ENCODE data around the gene SLC30A1. TPM values are rescaled to one million over a fixed set of nuclear protein-coding genes. Genes with fewer than 3 reads are reported as not detected.
"Not testable (repeated sequence)": the region's sequence is repeated elsewhere in the genome, so short reads cannot be mapped to it uniquely, and the experiment has no call there.

Gene SLC30A1
- polyA plus RNA-seq, 1 donor from 2014 or later = 6.5 TPM

GRCh38 chr1:211541278-211541677 lies 37.7 kb downstream of the SLC30A1 start:
- H3K9me2 ChIP-seq (ENCODE audit: insufficient read depth, low read length) = no peaks in the 10 kb centered on the region
- H3K36me3 ChIP-seq (ENCODE audit: insufficient read depth, low read length) = no peaks in the 10 kb centered on the region
- H4K20me1 ChIP-seq (ENCODE audit: insufficient read depth) = no peaks in the 10 kb centered on the region
- no peak overlapping the region for H2AFZ ChIP-seq (ENCODE audit: low read depth, low read length)
- no peaks in the 10 kb centered on the region for H3K79me2 ChIP-seq (replicated peaks; ENCODE audit: insufficient read depth, low read length)
- no peak overlapping the region for H3K27ac ChIP-seq (ENCODE audit: low read length)
- no peaks in the 10 kb centered on the region for H3F3A ChIP-seq (ENCODE audit: insufficient read depth, low read length, poor library complexity, severe bottlenecking)
- H3K4me2 ChIP-seq (ENCODE audit: low read length) = no peak overlapping the region
- no peak overlapping the region for H3K4me3 ChIP-seq (ENCODE audit: low read length)
- TF ChIP-seq TAF1 (IDR thresholded peaks at IDR 0.05; ENCODE audit: low read depth) = no peak
- no peak for TF ChIP-seq EZH2 (IDR thresholded peaks at IDR 0.05; ENCODE audit: borderline replicate concordance, insufficient read depth, low read length, poor library complexity, severe bottlenecking)
- TF ChIP-seq REST (IDR thresholded peaks at IDR 0.05; ENCODE audit: borderline replicate concordance) = no peak
- TF ChIP-seq, protein P1, sequence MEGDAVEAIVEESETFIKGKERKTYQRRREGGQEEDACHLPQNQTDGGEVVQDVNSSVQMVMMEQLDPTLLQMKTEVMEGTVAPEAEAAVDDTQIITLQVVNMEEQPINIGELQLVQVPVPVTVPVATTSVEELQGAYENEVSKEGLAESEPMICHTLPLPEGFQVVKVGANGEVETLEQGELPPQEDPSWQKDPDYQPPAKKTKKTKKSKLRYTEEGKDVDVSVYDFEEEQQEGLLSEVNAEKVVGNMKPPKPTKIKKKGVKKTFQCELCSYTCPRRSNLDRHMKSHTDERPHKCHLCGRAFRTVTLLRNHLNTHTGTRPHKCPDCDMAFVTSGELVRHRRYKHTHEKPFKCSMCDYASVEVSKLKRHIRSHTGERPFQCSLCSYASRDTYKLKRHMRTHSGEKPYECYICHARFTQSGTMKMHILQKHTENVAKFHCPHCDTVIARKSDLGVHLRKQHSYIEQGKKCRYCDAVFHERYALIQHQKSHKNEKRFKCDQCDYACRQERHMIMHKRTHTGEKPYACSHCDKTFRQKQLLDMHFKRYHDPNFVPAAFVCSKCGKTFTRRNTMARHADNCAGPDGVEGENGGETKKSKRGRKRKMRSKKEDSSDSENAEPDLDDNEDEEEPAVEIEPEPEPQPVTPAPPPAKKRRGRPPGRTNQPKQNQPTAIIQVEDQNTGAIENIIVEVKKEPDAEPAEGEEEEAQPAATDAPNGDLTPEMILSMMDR (IDR thresholded peaks at IDR 0.05; ENCODE audit: poor library complexity, severe bottlenecking) = no peak
- no peak for TF ChIP-seq POLR2AphosphoS5 (IDR thresholded peaks at IDR 0.05)
- no peak for TF ChIP-seq RAD21 (conservative IDR thresholded peaks at IDR 0.05)
- TF ChIP-seq SMC3 (conservative IDR thresholded peaks at IDR 0.05; ENCODE audit: poor library complexity) = no peak
- no peak for TF ChIP-seq MXI1 (conservative IDR thresholded peaks at IDR 0.05; ENCODE audit: poor library complexity, severe bottlenecking)
- no peak for TF ChIP-seq EP300 (conservative IDR thresholded peaks at IDR 0.05; ENCODE audit: poor library complexity, severe bottlenecking)
- no peaks in the 10 kb centered on the region for H3K9me3 ChIP-seq (ENCODE audit: low read length)
- no peaks in the 10 kb centered on the region for H3K27me3 ChIP-seq (ENCODE audit: insufficient read depth, low read depth, low read length)
- no peak overlapping the region for H3K9ac ChIP-seq (ENCODE audit: low read length)

GRCh38 chr1:211540824-211541223 lies 38.1 kb downstream of the SLC30A1 start:
- not testable (repeated sequence) for H3K79me2 ChIP-seq (replicated peaks; ENCODE audit: insufficient read depth, low read length); H3K27me3 ChIP-seq (ENCODE audit: insufficient read depth, low read depth, low read length); H3K9me3 ChIP-seq (ENCODE audit: low read length); H3F3A ChIP-seq (ENCODE audit: insufficient read depth, low read length, poor library complexity, severe bottlenecking); H3K4me3 ChIP-seq (ENCODE audit: low read length); H4K20me1 ChIP-seq (ENCODE audit: insufficient read depth); H3K36me3 ChIP-seq (ENCODE audit: insufficient read depth, low read length); H3K27ac ChIP-seq (ENCODE audit: low read length); H3K9me2 ChIP-seq (ENCODE audit: insufficient read depth, low read length); H2AFZ ChIP-seq (ENCODE audit: low read depth, low read length); H3K4me2 ChIP-seq (ENCODE audit: low read length); H3K9ac ChIP-seq (ENCODE audit: low read length)

DNA sequence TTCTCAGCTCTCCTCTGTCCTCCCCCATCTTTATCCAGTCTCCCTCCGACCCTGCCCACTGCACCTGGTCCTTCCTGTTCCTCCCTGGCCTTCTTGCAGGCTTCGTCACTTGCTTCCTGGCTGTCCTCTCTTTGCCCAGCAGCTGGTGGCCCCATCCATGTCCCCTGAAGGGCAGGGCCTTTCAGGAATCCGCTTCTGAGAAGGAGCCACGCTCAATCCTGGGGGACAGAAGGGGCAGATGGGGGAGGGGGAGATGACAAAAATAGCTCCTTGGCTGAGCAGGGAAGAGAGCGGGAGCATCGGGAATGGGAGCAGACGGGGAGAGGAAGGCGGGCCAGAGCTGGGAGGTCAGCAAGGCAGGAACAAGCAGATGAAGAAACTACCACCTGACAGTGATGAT lies 40.7 kb downstream of the SLC30A1 start:
- Histone ChIP-seq H3K9ac (ENCODE audit: low read length) (no peak overlapping the region), H3K9me2 (ENCODE audit: insufficient read depth, low read length) (no peaks in the 10 kb centered on the region), H3K4me2 (ENCODE audit: low read length) (no peak overlapping the region), H3F3A (ENCODE audit: insufficient read depth, low read length, poor library complexity, severe bottlenecking) (no peaks in the 10 kb centered on the region), H3K27me3 (ENCODE audit: insufficient read depth, low read depth, low read length) (no peaks in the 10 kb centered on the region), H3K79me2 (replicated peaks; ENCODE audit: insufficient read depth, low read length) (no peaks in the 10 kb centered on the region), H3K4me3 (ENCODE audit: low read length) (no peak overlapping the region), H3K27ac (ENCODE audit: low read length) (no peak overlapping the region), H4K20me1 (ENCODE audit: insufficient read depth) (no peaks in the 10 kb centered on the region), H2AFZ (ENCODE audit: low read depth, low read length) (no peak overlapping the region), H3K36me3 (ENCODE audit: insufficient read depth, low read length) (no peaks in the 10 kb centered on the region), H3K9me3 (ENCODE audit: low read length) (no peaks in the 10 kb centered on the region)
- TF ChIP-seq EP300 (conservative IDR thresholded peaks at IDR 0.05; ENCODE audit: poor library complexity, severe bottlenecking) (no peak), EZH2 (IDR thresholded peaks at IDR 0.05; ENCODE audit: borderline replicate concordance, insufficient read depth, low read length, poor library complexity, severe bottlenecking) (no peak)

All from neural cell (in vitro differentiated cells).